ENCODE measurements around the gene PON1.

The PON1 gene

GRCh38 chr7:95324431-95324830, at the start of gene PON1:
Gene PON1 (minus strand): TSS chr7:95324532. CDS start chr7:95324475, 57 bp downstream.
- DNase-seq (ENCODE audit: low read depth, low spot score), result no peak

- no peak for DNase-seq (ENCODE audit: low read depth, low spot score)
Observed at GRCh38 chr7:95373323-95373722, 49.0 kb upstream of the PON1 start.

- no peak for DNase-seq (ENCODE audit: low read depth, low spot score)
Observed at GRCh38 chr7:95368235-95368634, 43.9 kb upstream of the PON1 start.

GRCh38 chr7:95367606-95368005, 43.3 kb upstream of the PON1 start:
- DNase-seq (ENCODE audit: low read depth, low spot score), result no peak

- DNase-seq (ENCODE audit: low read depth, low spot score), result no peak
Observed at GRCh38 chr7:95365151-95365550, 40.8 kb upstream of the PON1 start.

GRCh38 chr7:95357623-95358022, 33.3 kb upstream of the PON1 start:
- DNase-seq (ENCODE audit: low read depth, low spot score), result no peak

GRCh38 chr7:95342642-95343307, 18.4 kb upstream of the PON1 start:
- DNase-seq (ENCODE audit: low read depth, low spot score), result no peak

GRCh38 chr7:95342029-95342428, 17.7 kb upstream of the PON1 start:
- DNase-seq (ENCODE audit: low read depth, low spot score), result no peak

GRCh38 chr7:95340491-95340890, 16.2 kb upstream of the PON1 start:
- DNase-seq (ENCODE audit: low read depth, low spot score), result no peak

GRCh38 chr7:95338832-95339231, 14.5 kb upstream of the PON1 start:
- DNase-seq (ENCODE audit: low read depth, low spot score), result no peak

- no peak for DNase-seq (ENCODE audit: low read depth, low spot score)
Observed at GRCh38 chr7:95335093-95335492, 10.8 kb upstream of the PON1 start.

GRCh38 chr7:95334447-95334846, 10.1 kb upstream of the PON1 start:
- no peak for DNase-seq (ENCODE audit: low read depth, low spot score)

- DNase-seq (ENCODE audit: low read depth, low spot score), result no peak
Observed at GRCh38 chr7:95330961-95331337, 6.6 kb upstream of the PON1 start.

- DNase-seq (ENCODE audit: low read depth, low spot score), result no peak
Observed at GRCh38 chr7:95330204-95330960, 6.0 kb upstream of the PON1 start.

- no peak for DNase-seq (ENCODE audit: low read depth, low spot score)
Observed at GRCh38 chr7:95327356-95327755, 3.0 kb upstream of the PON1 start.

GRCh38 chr7:95323410-95324129, 762 bp downstream of the PON1 start:
- no peak for DNase-seq (ENCODE audit: low read depth, low spot score)

- DNase-seq (ENCODE audit: low read depth, low spot score), result no peak
Observed at GRCh38 chr7:95322854-95323253, 1.5 kb downstream of the PON1 start.

- DNase-seq (ENCODE audit: low read depth, low spot score), result no peak
Observed at GRCh38 chr7:95322396-95322795, 1.9 kb downstream of the PON1 start.

- no peak for DNase-seq (ENCODE audit: low read depth, low spot score)
Observed at GRCh38 chr7:95321720-95322119, 2.6 kb downstream of the PON1 start.

GRCh38 chr7:95320651-95321050, 3.7 kb downstream of the PON1 start:
- DNase-seq (ENCODE audit: low read depth, low spot score), result no peak

GRCh38 chr7:95319570-95319969, 4.8 kb downstream of the PON1 start:
- DNase-seq (ENCODE audit: low read depth, low spot score), result no peak

- no peak for DNase-seq (ENCODE audit: low read depth, low spot score)
Observed at GRCh38 chr7:95318501-95319100, 5.7 kb downstream of the PON1 start.
